Colonic mucosa (tissue), 4 donors: ENCODE data around the gene BTBD7. TPM values are rescaled to one million over a fixed set of nuclear protein-coding genes. Genes with fewer than 3 reads are reported as not detected.

Experiments used
- DNase-seq: peaks from one replicate; pipeline ENCODE4 v3.0.0-alpha.2; 2020
- H3K27ac ChIP-seq: fragments of 200-600 bp; one replicate; pipeline ENCODE4 v1.8.0; 2021
- H3K27me3 ChIP-seq: fragments of 200-600 bp; one replicate; pipeline ENCODE4 v1.8.0; 2021
- H3K36me3 ChIP-seq: fragments of 200-600 bp; one replicate; pipeline ENCODE4 v1.8.0; 2021
- H3K4me1 ChIP-seq: fragments of 200-600 bp; one replicate; pipeline ENCODE4 v1.8.0; 2021; ENCODE audit warnings: mild to moderate bottlenecking
- H3K4me3 ChIP-seq: fragments of 200-600 bp; one replicate; pipeline ENCODE4 v1.8.0; 2021
- H3K9ac ChIP-seq, 2 donors: one replicate each; pipeline ENCODE4 v1.7.0; 2013; ENCODE audit warnings: control low read depth in 2 of 2, low read depth in 2 of 2, low read length in 2 of 2
- H3K9me3 ChIP-seq: fragments of 200-600 bp; one replicate; pipeline ENCODE4 v1.8.0; 2021
- intact Hi-C: fragments of 100-400 bp; cut with DNase I; formaldehyde crosslinking; loops from one replicate; pipeline ENCODE4 v1.14.1; 2022
- total RNA-seq, 2 donors: library from RNA; stranded (reverse); fragmentation: NEBNext Ultra II Directional in 1 of 2; extraction: Animal tissue kit (Norgen Biotek cat#: 25700) in 1 of 2; gene quantifications; one replicate each; pipeline ENCODE4 v1.2.1, GENCODE V29; 2021
- TF ChIP-seq, protein P1 (sequence below): fragments of 200-600 bp; IDR thresholded peaks from one replicate; pipeline ENCODE4 v1.8.0; 2022; ENCODE audit warnings: antibody characterized with exemption, mild to moderate bottlenecking
- donor health status: healthy.
- donor health status: DM: no; HTN: no; CAD: no.
- donor health status: DM: no; HTN: no; CAD: no.

Gene BTBD7
- total RNA-seq, 2 donors from 2014 or later: 31.8 to 35.5 TPM

DNA sequence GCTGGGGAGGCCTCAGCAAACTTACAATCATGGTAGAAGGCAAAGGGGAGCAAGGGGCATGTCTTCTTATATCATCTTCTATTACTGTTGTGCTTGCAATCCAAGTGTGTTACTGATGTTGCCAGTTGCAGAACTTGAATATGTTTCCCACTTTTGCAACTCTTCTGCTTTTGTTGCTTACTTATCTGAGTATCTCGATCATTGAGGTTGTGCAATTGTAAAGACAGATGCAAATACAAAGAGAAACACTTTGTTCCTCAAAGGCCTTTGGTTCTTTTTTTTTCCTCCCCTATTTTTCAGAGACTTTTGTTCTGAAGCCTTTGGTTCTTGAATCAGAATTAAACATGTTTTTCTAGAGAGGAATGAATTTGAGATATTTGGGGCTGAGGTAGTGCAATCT lies 10.4 kb upstream of the BTBD7 start:
- Histone ChIP-seq H3K4me1 (no peaks in the 10 kb centered on the region), H3K27ac (no peak overlapping the region), H3K4me3 (no peak overlapping the region), H3K27me3 (no peaks in the 10 kb centered on the region), H3K9ac (no peak overlapping the region), H3K9me3 (no peaks in the 10 kb centered on the region), H3K36me3 (no peaks in the 10 kb centered on the region)
- DNase-seq: no peak
- intact Hi-C loops: no loop called here
- TF ChIP-seq, protein P1, sequence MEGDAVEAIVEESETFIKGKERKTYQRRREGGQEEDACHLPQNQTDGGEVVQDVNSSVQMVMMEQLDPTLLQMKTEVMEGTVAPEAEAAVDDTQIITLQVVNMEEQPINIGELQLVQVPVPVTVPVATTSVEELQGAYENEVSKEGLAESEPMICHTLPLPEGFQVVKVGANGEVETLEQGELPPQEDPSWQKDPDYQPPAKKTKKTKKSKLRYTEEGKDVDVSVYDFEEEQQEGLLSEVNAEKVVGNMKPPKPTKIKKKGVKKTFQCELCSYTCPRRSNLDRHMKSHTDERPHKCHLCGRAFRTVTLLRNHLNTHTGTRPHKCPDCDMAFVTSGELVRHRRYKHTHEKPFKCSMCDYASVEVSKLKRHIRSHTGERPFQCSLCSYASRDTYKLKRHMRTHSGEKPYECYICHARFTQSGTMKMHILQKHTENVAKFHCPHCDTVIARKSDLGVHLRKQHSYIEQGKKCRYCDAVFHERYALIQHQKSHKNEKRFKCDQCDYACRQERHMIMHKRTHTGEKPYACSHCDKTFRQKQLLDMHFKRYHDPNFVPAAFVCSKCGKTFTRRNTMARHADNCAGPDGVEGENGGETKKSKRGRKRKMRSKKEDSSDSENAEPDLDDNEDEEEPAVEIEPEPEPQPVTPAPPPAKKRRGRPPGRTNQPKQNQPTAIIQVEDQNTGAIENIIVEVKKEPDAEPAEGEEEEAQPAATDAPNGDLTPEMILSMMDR: no peak

DNA sequence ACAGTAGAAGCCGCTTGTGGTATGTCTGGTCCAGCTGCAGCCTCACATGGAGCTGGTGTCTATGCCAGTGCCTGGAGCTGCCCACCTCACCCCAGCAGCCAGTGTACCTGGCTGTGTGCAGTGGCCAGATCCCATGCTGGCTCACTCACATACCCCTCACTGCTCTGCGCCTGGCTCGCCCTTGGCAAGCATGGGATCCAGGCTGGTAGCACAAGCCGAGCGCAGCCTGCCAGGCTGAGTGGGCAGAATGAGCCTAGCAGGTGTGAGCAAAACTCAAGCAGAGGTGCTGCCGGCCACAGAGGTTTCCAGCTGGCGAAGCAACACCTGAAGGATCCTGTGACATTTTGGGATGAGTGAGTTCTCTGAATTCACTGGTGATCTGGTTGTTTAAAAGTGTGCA lies 5.0 kb upstream of the BTBD7 start:
- intact Hi-C loops: no loop called here
- no peaks in the 10 kb centered on the region for H3K36me3 ChIP-seq
- no peak overlapping the region for H3K9ac ChIP-seq
- H3K27me3 ChIP-seq: no peaks in the 10 kb centered on the region
- H3K4me3 ChIP-seq: no peak overlapping the region
- no peaks in the 10 kb centered on the region for H3K9me3 ChIP-seq
- no peak for DNase-seq
- no peak overlapping the region for H3K27ac ChIP-seq
- TF ChIP-seq, protein P1: no peak
- H3K4me1 ChIP-seq: no peaks in the 10 kb centered on the region

DNA sequence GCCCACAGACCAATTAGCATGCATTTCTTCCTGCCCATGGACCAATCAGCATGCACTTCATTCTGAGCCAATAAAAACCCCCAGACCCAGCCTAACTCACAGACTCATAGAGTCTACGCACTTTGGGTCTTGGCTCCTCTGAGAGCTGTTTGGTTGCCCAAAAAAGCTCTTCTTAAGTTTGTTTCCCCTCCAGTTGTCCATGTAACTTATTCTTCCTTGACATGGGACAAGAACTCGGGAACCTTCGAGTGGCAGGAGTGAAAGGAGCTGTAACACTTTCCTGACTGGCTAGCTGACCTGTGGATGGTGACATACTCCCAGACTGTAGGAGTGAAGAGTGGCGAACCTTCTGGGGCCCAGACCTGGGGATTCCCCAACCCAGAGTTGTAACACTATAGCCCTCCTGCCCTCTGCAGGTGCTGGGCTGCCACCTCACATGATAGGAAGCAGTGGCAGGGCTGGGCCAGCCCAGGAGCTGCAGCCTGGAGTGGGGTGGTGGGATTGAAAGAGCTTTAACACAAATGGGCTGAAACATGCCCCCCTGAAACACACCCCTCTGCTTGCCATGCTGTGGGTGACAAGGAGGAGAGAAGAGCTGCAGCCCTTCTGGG lies 4.4 kb upstream of the BTBD7 start:
- Histone ChIP-seq H3K27ac (no peak overlapping the region), H3K4me1 (no peaks in the 10 kb centered on the region), H3K27me3 (no peaks in the 10 kb centered on the region), H3K9ac (no peak overlapping the region), H3K4me3 (no peak overlapping the region), H3K36me3 (no peaks in the 10 kb centered on the region), H3K9me3 (no peaks in the 10 kb centered on the region)
- no peak for DNase-seq
- intact Hi-C loops: no loop called here
- TF ChIP-seq, protein P1: no peak

DNA sequence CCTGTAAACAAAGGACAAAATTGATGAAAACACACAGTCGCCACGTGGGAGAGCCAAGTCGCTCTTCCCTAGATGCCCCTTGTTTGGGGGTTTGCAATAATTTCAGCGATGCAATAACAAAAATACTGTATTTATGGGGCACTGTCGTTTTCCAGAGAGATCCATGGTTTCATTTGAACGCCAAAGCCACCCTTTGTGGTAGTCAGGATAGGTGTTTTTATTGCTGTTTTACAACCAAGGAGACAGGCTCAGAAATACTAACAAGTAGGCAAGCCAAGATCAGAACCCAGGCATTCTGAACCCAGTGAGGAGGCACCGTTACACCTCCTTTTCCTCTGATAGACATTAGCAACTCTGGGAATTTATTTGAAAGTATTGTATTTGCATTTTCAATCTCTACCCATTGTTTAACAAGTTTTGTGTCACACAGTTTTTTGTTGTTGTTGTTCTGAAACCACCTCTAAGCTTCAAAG lies 831 bp upstream of the BTBD7 start:
- peak overlapping the region; percentile 85 for H3K4me3 ChIP-seq
- no peaks in the 10 kb centered on the region for H3K9me3 ChIP-seq
- peaks cover 6% of the 10 kb centered on the region for H3K4me1 ChIP-seq
- no peaks in the 10 kb centered on the region for H3K36me3 ChIP-seq
- H3K9ac ChIP-seq: peak overlapping the region; percentile 41 to 83
- H3K27ac ChIP-seq: peak overlapping the region; percentile 97
- DNase-seq: no peak
- no peaks in the 10 kb centered on the region for H3K27me3 ChIP-seq
- intact Hi-C loops: no loop called here
- TF ChIP-seq, protein P1: no peak

DNA sequence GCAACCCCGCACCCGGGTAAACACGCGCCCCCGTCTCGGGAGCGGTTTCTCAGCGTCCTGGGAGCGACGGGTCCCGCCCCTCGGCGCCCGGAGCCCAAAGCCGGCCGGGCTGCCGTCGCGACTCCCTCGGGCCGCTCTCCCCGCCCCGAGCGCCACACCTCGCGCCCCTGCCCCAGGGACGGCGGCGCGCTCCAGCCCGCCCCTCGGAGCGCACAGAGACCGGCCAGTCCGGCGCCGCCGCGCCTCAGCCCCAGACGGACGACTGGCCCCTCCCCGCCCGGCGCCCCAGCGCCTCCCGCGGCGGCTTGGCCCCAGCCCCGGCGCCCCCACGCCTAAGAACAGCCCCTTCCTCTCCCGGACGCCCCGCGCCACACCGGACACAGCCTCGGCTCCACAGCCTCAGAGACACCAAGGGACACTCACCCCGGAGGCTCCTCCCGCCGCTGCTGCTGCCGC lies 411 bp downstream of the BTBD7 start:
- Histone ChIP-seq H3K27ac (peak overlapping the region; percentile 97), H3K9me3 (no peaks in the 10 kb centered on the region), H3K9ac (peak overlapping the region; percentile 95 to 96), H3K27me3 (no peaks in the 10 kb centered on the region), H3K4me1 (peaks cover 6% of the 10 kb centered on the region), H3K36me3 (no peaks in the 10 kb centered on the region), H3K4me3 (peak overlapping the region; percentile 85)
- DNase-seq: peak; percentile 54
- intact Hi-C loops: no loop called here
- TF ChIP-seq, protein P1: no peak
